Gastrocnemius medialis (tissue), 4 donors: ENCODE measurements around the gene SNTG2.

Experiments used
- POLR2A ChIP-seq, 2 donors: fragments of 450-650 bp; IDR thresholded peaks; one replicate each; pipeline ENCODE4 v1.6.1; 2017; ENCODE audit warnings: antibody characterized with exemption in 2 of 2, mild to moderate bottlenecking in 2 of 2, moderate library complexity in 2 of 2
- TF ChIP-seq, protein P1 (sequence below), 5 experiments: fragments of 450-650 bp in 3 of 5; fragments of 200-600 bp in 2 of 5; sonication (generic) in 2 of 5; IDR thresholded peaks in 4 of 5; conservative IDR thresholded peaks in 1 of 5; 1 replicate in 4 of 5; 2 replicates in 1 of 5; pipeline ENCODE4 v1.5.1; 2016 to 2019; ENCODE audit warnings: antibody characterized with exemption in 5 of 5, mild to moderate bottlenecking in 3 of 5, moderate library complexity in 3 of 5

DNA sequence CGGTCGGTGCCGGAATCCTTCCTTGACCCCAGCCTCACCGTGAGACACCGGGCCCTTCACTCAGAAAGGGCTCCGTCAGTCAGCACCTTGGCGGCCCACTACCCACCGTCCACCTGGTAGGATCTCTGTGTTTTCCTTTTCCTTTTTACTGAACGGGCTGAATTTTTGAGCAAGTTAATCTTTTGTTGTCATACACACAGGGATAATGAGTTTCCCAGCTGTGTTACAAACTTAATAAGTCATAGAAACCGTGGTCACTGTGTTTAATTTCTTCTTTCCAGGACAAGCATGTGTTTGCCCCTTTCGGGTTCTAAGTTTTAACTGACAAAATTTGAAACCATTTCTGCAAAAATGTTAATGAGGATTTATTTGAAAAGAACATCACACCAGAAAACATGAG is 423.6 kb downstream of the SNTG2 start:
- TF ChIP-seq, protein P1, sequence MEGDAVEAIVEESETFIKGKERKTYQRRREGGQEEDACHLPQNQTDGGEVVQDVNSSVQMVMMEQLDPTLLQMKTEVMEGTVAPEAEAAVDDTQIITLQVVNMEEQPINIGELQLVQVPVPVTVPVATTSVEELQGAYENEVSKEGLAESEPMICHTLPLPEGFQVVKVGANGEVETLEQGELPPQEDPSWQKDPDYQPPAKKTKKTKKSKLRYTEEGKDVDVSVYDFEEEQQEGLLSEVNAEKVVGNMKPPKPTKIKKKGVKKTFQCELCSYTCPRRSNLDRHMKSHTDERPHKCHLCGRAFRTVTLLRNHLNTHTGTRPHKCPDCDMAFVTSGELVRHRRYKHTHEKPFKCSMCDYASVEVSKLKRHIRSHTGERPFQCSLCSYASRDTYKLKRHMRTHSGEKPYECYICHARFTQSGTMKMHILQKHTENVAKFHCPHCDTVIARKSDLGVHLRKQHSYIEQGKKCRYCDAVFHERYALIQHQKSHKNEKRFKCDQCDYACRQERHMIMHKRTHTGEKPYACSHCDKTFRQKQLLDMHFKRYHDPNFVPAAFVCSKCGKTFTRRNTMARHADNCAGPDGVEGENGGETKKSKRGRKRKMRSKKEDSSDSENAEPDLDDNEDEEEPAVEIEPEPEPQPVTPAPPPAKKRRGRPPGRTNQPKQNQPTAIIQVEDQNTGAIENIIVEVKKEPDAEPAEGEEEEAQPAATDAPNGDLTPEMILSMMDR (IDR thresholded peaks at IDR 0.05 in 4 of 5, conservative IDR thresholded peaks at IDR 0.05 in 1 of 5): no peak
- no peak for TF ChIP-seq POLR2A (IDR thresholded peaks at IDR 0.05)
